Measurements from ENCODE around the gene CORIN.

The CORIN gene

GRCh38 chr4:47858006-47858405 is 20.1 kb upstream of the CORIN start:
- H3K79me2 ChIP-seq (ENCODE audit: low read length) = no peaks in the 10 kb centered on the region
- H3K36me3 ChIP-seq (replicated peaks; ENCODE audit: insufficient read depth, low read length) = peaks cover 6% of the 10 kb centered on the region; the same call in 1 of the 2 replicates
- no peaks in the 10 kb centered on the region for H3K9me2 ChIP-seq (replicated peaks; ENCODE audit: insufficient read depth, low read length)
- H3K4me3 ChIP-seq (ENCODE audit: low read length) = no peak overlapping the region
- H4K20me1 ChIP-seq (ENCODE audit: insufficient read depth, low read length) = no peaks in the 10 kb centered on the region
- no peaks in the 10 kb centered on the region for H3F3A ChIP-seq (ENCODE audit: insufficient read depth, low read length)
- H3K4me1 ChIP-seq (ENCODE audit: low read length) = no peaks in the 10 kb centered on the region
- H2AFZ ChIP-seq (ENCODE audit: low read length) = no peak overlapping the region
- no peak overlapping the region for H3K9ac ChIP-seq (ENCODE audit: low read length)
- no peak for DNase-seq
- H3K27me3 ChIP-seq (replicated peaks; ENCODE audit: insufficient read depth, low read length) = no peaks in the 10 kb centered on the region
- TF ChIP-seq EZH2phosphoT487 (IDR thresholded peaks at IDR 0.05; ENCODE audit: low read length) (no peak), EZH2 (optimal IDR thresholded peaks at IDR 0.05; ENCODE audit: low read depth, low read length) (no peak), CTCF (IDR thresholded peaks at IDR 0.05; ENCODE audit: low read length) (no peak)
- H3K4me2 ChIP-seq (ENCODE audit: low read depth, low read length) = no peak overlapping the region
- no peaks in the 10 kb centered on the region for H3K9me3 ChIP-seq (replicated peaks; ENCODE audit: insufficient read depth, low read length)
- H3K27ac ChIP-seq (ENCODE audit: low read length) = no peak overlapping the region

GRCh38 chr4:47856713-47857112 is 18.8 kb upstream of the CORIN start:
- H3K9ac ChIP-seq (ENCODE audit: low read length) = no peak overlapping the region
- DNase-seq = no peak
- no peak overlapping the region for H3K4me3 ChIP-seq (ENCODE audit: low read length)
- no peaks in the 10 kb centered on the region for H3K4me1 ChIP-seq (ENCODE audit: low read length)
- no peak overlapping the region for H3K27ac ChIP-seq (ENCODE audit: low read length)
- no peaks in the 10 kb centered on the region for H4K20me1 ChIP-seq (ENCODE audit: insufficient read depth, low read length)
- TF ChIP-seq EZH2 (optimal IDR thresholded peaks at IDR 0.05; ENCODE audit: low read depth, low read length) = no peak
- TF ChIP-seq EZH2phosphoT487 (IDR thresholded peaks at IDR 0.05; ENCODE audit: low read length) = no peak
- no peaks in the 10 kb centered on the region; the same call in 1 of the 2 replicates for H3K36me3 ChIP-seq (replicated peaks; ENCODE audit: insufficient read depth, low read length)
- H3K27me3 ChIP-seq (replicated peaks; ENCODE audit: insufficient read depth, low read length) = no peaks in the 10 kb centered on the region
- no peaks in the 10 kb centered on the region for H3F3A ChIP-seq (ENCODE audit: insufficient read depth, low read length)
- H3K9me2 ChIP-seq (replicated peaks; ENCODE audit: insufficient read depth, low read length) = no peaks in the 10 kb centered on the region
- H2AFZ ChIP-seq (ENCODE audit: low read length) = no peak overlapping the region
- H3K4me2 ChIP-seq (ENCODE audit: low read depth, low read length) = no peak overlapping the region
- no peaks in the 10 kb centered on the region for H3K9me3 ChIP-seq (replicated peaks; ENCODE audit: insufficient read depth, low read length)
- H3K79me2 ChIP-seq (ENCODE audit: low read length) = no peaks in the 10 kb centered on the region

GRCh38 chr4:47855350-47855749 is 17.5 kb upstream of the CORIN start:
- DNase-seq = no peak
- H3K79me2 ChIP-seq (ENCODE audit: low read length) = no peaks in the 10 kb centered on the region
- H3K4me2 ChIP-seq (ENCODE audit: low read depth, low read length) = no peak overlapping the region
- H4K20me1 ChIP-seq (ENCODE audit: insufficient read depth, low read length) = no peaks in the 10 kb centered on the region
- peaks cover 5% of the 10 kb centered on the region; the same call in 1 of the 2 replicates for H3K36me3 ChIP-seq (replicated peaks; ENCODE audit: insufficient read depth, low read length)
- H3K4me3 ChIP-seq (ENCODE audit: low read length) = no peak overlapping the region
- H3F3A ChIP-seq (ENCODE audit: insufficient read depth, low read length) = no peaks in the 10 kb centered on the region
- no peak overlapping the region for H2AFZ ChIP-seq (ENCODE audit: low read length)
- no peaks in the 10 kb centered on the region for H3K4me1 ChIP-seq (ENCODE audit: low read length)
- TF ChIP-seq EZH2 (optimal IDR thresholded peaks at IDR 0.05; ENCODE audit: low read depth, low read length) = no peak
- no peak for TF ChIP-seq CTCF (IDR thresholded peaks at IDR 0.05; ENCODE audit: low read length)
- H3K9ac ChIP-seq (ENCODE audit: low read length) = no peak overlapping the region
- no peaks in the 10 kb centered on the region for H3K9me3 ChIP-seq (replicated peaks; ENCODE audit: insufficient read depth, low read length)
- no peaks in the 10 kb centered on the region for H3K9me2 ChIP-seq (replicated peaks; ENCODE audit: insufficient read depth, low read length)
- no peak overlapping the region for H3K27ac ChIP-seq (ENCODE audit: low read length)
- H3K27me3 ChIP-seq (replicated peaks; ENCODE audit: insufficient read depth, low read length) = no peaks in the 10 kb centered on the region

GRCh38 chr4:47852136-47852535 is 14.3 kb upstream of the CORIN start:
- Histone ChIP-seq H3K79me2 (ENCODE audit: low read length) (no peaks in the 10 kb centered on the region), H2AFZ (ENCODE audit: low read length) (no peak overlapping the region), H3K4me2 (ENCODE audit: low read depth, low read length) (no peak overlapping the region), H3K9me3 (replicated peaks; ENCODE audit: insufficient read depth, low read length) (no peaks in the 10 kb centered on the region), H3K4me3 (ENCODE audit: low read length) (no peak overlapping the region), H3K4me1 (ENCODE audit: low read length) (no peaks in the 10 kb centered on the region), H4K20me1 (ENCODE audit: insufficient read depth, low read length) (no peaks in the 10 kb centered on the region), H3K27me3 (replicated peaks; ENCODE audit: insufficient read depth, low read length) (no peaks in the 10 kb centered on the region), H3K36me3 (replicated peaks; ENCODE audit: insufficient read depth, low read length) (peaks cover 10% of the 10 kb centered on the region; the same call in 1 of the 2 replicates), H3K9me2 (replicated peaks; ENCODE audit: insufficient read depth, low read length) (no peaks in the 10 kb centered on the region), H3K27ac (ENCODE audit: low read length) (no peak overlapping the region), H3F3A (ENCODE audit: insufficient read depth, low read length) (no peaks in the 10 kb centered on the region), H3K9ac (ENCODE audit: low read length) (no peak overlapping the region)
- no peak for DNase-seq
- TF ChIP-seq EZH2 (optimal IDR thresholded peaks at IDR 0.05; ENCODE audit: low read depth, low read length) = no peak
- no peak for TF ChIP-seq EZH2phosphoT487 (IDR thresholded peaks at IDR 0.05; ENCODE audit: low read length)
- no peak for TF ChIP-seq CTCF (IDR thresholded peaks at IDR 0.05; ENCODE audit: low read length)

Data from MM.1S (cell line).